GM06990 (cell line): Measurements from ENCODE around the gene CSH1.
"Not testable (repeated sequence)": the region's sequence is repeated elsewhere in the genome, so short reads cannot be mapped to it uniquely, and the experiment has no call there.

Source experiments
- DNase-seq: peaks from one replicate; pipeline ENCODE4 v3.0.0-alpha.2; 2011; ENCODE audit not compliant: insufficient read length; ENCODE audit errors: extremely low read depth
- H3K27me3 ChIP-seq: replicated peaks from 2 replicates; pipeline ENCODE4 v1.6.0; 2011; ENCODE audit warnings: low read length; ENCODE audit not compliant: control insufficient read depth, insufficient read depth
- H3K36me3 ChIP-seq: 2 replicates; pipeline ENCODE4 v1.5.1; 2011; ENCODE audit warnings: low read length; ENCODE audit not compliant: control insufficient read depth, insufficient read depth
- H3K4me3 ChIP-seq: replicated peaks from 2 replicates; pipeline ENCODE4 v1.5.1; 2011; ENCODE audit warnings: low read depth, mild to moderate bottlenecking, control low read depth, low read length
- CTCF ChIP-seq: IDR thresholded peaks from 2 replicates; pipeline ENCODE4 v1.5.1; 2011; ENCODE audit warnings: low read length, control low read depth, mild to moderate bottlenecking, inconsistent platforms; ENCODE audit not compliant: insufficient read depth, poor library complexity, severe bottlenecking

CSH1 gene

GRCh38 chr17:63917646-63918045 lies 21.3 kb upstream of the CSH1 start:
- DNase-seq: no peak
- no peak for TF ChIP-seq CTCF
- H3K4me3 ChIP-seq: no peak overlapping the region

DNA sequence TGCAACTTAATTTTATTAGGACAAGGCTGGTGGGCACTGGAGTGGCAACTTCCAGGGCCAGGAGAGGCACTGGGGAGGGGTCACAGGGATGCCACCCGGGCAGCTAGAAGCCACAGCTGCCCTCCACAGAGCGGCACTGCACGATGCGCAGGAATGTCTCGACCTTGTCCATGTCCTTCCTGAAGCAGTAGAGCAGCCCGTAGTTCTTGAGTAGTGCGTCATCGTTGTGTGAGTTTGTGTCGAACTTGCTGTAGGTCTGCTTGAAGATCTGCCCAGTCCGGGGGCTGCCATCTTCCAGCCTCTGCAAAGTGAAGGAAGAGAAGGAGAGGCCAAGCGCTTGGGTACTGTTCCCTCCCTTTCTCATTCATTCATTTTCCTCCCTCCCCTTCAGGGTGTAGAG lies 20.8 kb upstream of the CSH1 start:
- H3K27me3 ChIP-seq, DNase-seq, H3K4me3 ChIP-seq, H3K36me3 ChIP-seq: not testable (repeated sequence)

More at GRCh38 chr17:63917646-63918045, 21.3 kb upstream of the CSH1 start:
- Histone ChIP-seq H3K27me3 (no peaks in the 10 kb centered on the region), H3K36me3 (no peaks in the 10 kb centered on the region)

DNA sequence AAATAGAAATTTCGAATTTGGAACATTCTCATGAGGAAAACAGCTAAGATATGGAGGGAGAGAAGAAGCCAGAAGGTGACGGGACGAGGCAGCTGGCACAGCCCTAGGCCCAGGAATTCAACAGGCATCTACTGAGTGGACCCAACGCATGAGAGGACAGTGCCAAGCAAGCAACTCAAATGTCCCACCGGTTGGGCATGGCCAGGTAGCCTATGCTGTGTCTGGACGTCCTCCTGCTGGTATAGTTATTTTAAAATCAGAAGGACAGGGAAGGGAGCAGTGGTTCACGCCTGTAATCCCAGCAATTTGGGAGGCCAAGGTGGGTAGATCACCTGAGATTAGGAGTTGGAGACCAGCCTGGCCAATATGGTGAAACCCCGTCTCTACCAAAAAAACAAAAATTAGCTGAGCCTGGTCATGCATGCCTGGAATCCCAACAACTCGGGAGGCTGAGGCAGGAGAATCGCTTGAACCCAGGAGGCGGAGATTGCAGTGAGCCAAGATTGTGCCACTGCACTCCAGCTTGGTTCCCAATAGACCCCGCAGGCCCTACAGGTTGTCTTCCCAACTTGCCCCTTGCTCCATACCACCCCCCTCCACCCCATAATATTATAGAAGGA lies 20.3 kb upstream of the CSH1 start:
- H3K36me3 ChIP-seq: no peaks in the 10 kb centered on the region
- no peaks in the 10 kb centered on the region for H3K27me3 ChIP-seq
- no peak for DNase-seq
- TF ChIP-seq CTCF: no peak
- H3K4me3 ChIP-seq: no peak overlapping the region

DNA sequence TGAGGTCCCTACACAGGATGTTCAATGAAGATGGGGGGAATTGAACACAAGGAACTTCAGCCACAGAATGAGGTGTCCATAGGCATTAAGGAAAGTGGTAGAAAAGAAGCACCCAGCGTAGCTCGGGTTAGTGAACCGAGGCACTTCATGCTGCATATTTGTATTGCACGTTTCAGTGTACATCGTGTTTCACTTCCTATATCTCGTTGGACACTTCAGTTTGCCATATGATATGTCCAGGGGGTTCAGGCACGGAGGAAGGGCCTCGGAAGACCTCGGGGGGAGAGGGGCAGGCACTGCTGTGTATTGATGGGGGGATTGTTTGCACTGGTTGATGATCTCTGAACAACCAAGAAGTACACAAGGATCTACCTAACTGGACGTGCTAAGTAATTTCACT lies 19.4 kb upstream of the CSH1 start:
- not testable (repeated sequence) for H3K27me3 ChIP-seq, DNase-seq, H3K36me3 ChIP-seq

DNA sequence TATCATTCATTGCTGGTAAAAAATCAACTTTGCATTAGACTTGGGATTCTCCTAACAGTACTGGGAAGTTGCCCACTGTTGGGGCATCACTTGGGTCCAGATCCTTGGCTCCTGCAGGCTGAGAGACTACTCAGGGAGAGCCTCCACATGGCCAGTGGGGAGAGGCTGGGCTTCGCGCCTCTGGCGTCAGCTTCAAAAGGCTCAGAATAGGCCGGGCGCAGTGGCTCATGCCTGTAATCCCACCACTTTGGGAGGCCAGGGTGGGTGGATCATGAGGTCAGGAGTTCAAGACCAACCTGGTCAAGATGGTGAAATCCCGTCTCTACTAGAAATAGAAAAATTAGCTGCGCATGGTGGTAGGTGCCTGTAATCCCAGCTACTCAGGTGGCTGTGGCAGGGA lies 18.1 kb upstream of the CSH1 start:
- H3K27me3 ChIP-seq: no peaks in the 10 kb centered on the region; the same call in 1 of the 2 replicates
- no peak overlapping the region for H3K4me3 ChIP-seq
- TF ChIP-seq CTCF: no peak
- H3K36me3 ChIP-seq: no peaks in the 10 kb centered on the region
- no peak for DNase-seq

More for the DNA sequence above, 19.4 kb upstream of the CSH1 start:
- H3K4me3 ChIP-seq: not testable (repeated sequence)

DNA sequence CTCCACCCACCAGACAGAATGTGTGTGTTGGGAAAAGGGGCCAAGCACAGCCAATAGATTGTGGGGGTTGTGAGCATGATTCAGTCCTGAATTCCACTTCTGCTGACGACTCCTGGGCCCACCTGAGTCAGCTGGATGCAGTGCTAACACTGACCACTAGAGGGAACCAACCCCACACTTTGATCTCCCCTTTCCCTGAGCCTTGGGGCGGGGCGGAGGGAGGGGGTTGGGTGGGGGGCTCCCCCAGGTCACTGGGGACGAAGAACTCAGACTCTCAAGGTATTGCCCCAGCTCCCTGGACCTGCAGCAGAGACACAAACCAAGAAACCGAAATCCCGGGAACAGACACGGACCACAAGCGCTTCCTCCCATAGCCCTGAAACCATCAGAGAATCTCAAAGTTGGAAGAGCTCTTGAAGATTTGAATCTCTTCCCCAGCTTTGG lies 15.3 kb upstream of the CSH1 start:
- Histone ChIP-seq H3K4me3 (no peak overlapping the region), H3K36me3 (no peaks in the 10 kb centered on the region), H3K27me3 (no peaks in the 10 kb centered on the region; the same call in 1 of the 2 replicates)
- no peak for DNase-seq
- peak; percentile 67 for TF ChIP-seq CTCF
